ENCODE results near the gene EHBP1.

Gene EHBP1

GRCh38 chr2:62895632-62896009 is 190.1 kb downstream of the EHBP1 start:
- no peak for DNase-seq

GRCh38 chr2:62897187-62897827 is 191.8 kb downstream of the EHBP1 start:
- no peak for DNase-seq

GRCh38 chr2:62904344-62904743 is 198.8 kb downstream of the EHBP1 start:
- DNase-seq, result no peak

- DNase-seq, result no peak
Observed at GRCh38 chr2:62908145-62908544, 202.6 kb downstream of the EHBP1 start.

GRCh38 chr2:62913311-62913710 is 207.8 kb downstream of the EHBP1 start:
- DNase-seq, result no peak

- DNase-seq, result no peak
Observed at GRCh38 chr2:62919041-62919440, 213.5 kb downstream of the EHBP1 start.

- DNase-seq, result no peak
Observed at GRCh38 chr2:62920070-62920469, 214.6 kb downstream of the EHBP1 start.

- DNase-seq, result no peak
Observed at GRCh38 chr2:62923242-62923641, 217.7 kb downstream of the EHBP1 start.

- DNase-seq, result no peak
Observed at GRCh38 chr2:62923881-62924280, 218.4 kb downstream of the EHBP1 start.

- DNase-seq, result no peak
Observed at GRCh38 chr2:62928015-62928414, 222.5 kb downstream of the EHBP1 start.

GRCh38 chr2:62931536-62931935 is 226.0 kb downstream of the EHBP1 start:
- no peak for DNase-seq

- no peak for DNase-seq
Observed at GRCh38 chr2:62933398-62933917, 227.9 kb downstream of the EHBP1 start.

- DNase-seq, result no peak
Observed at GRCh38 chr2:62934517-62934916, 229.0 kb downstream of the EHBP1 start.

GRCh38 chr2:62938126-62938525 is 232.6 kb downstream of the EHBP1 start:
- no peak for DNase-seq

GRCh38 chr2:62939735-62940491 is 234.4 kb downstream of the EHBP1 start:
- no peak for DNase-seq

GRCh38 chr2:62940697-62941096 is 235.2 kb downstream of the EHBP1 start:
- no peak for DNase-seq

GRCh38 chr2:62941413-62941812 is 235.9 kb downstream of the EHBP1 start:
- DNase-seq, result no peak

- DNase-seq, result no peak
Observed at GRCh38 chr2:62944362-62944761, 238.8 kb downstream of the EHBP1 start.

- DNase-seq, result no peak
Observed at GRCh38 chr2:62947403-62947802, 241.9 kb downstream of the EHBP1 start.

- DNase-seq, result no peak
Observed at GRCh38 chr2:62956651-62957050, 251.1 kb downstream of the EHBP1 start.

- no peak for DNase-seq
Observed at GRCh38 chr2:62958206-62958605, 252.7 kb downstream of the EHBP1 start.

GRCh38 chr2:62964050-62964449 is 258.5 kb downstream of the EHBP1 start:
- DNase-seq, result no peak

- no peak for DNase-seq
Observed at GRCh38 chr2:62964671-62965070, 259.2 kb downstream of the EHBP1 start.

- DNase-seq, result no peak
Observed at GRCh38 chr2:62966991-62967390, 261.5 kb downstream of the EHBP1 start.

Measured in activated gamma-delta T cell (primary cell).